Caco-2 (cell line): ENCODE measurements around the gene NHERF2. TPM values are rescaled to one million over a fixed set of nuclear protein-coding genes. Genes with fewer than 3 reads are reported as not detected.

Experiments
- BruUV-seq: library from RNA; stranded (reverse); fragments of 400-500 nt; replicated peaks from 2 replicates; lab custom pipeline; 2021; lab: Mats Ljungman, UMichigan
- CTCF ChIA-PET: fragments of 300-600 bp; sonication (Branson Sonifier 250); formaldehyde crosslinking; loops from one replicate; lab custom pipeline; 2022; ENCODE audit warnings: antibody characterized with exemption; lab: Charles Lee
- POLR2A ChIA-PET: fragments of 300-600 bp; sonication (Branson Sonifier 250); formaldehyde crosslinking; loops from one replicate; lab custom pipeline; 2022; ENCODE audit warnings: antibody characterized with exemption; lab: Charles Lee
- DNase-seq, 2 experiments: peaks; one replicate each; pipeline versions ENCODE4 v3.0.0 to v3.0.0-alpha.2; 2020 to 2022
- H3K27me3 ChIP-seq: replicated peaks from 2 replicates; pipeline ENCODE4 v1.6.0; 2011; ENCODE audit warnings: low read length; ENCODE audit not compliant: control insufficient read depth, insufficient read depth
- H3K36me3 ChIP-seq: 2 replicates; pipeline ENCODE4 v1.5.1; 2011; ENCODE audit warnings: low read length; ENCODE audit not compliant: control insufficient read depth, insufficient read depth
- H3K4me1 ChIP-seq: fragments of 250-450 bp; sonication (Bioruptor Pico); 2 replicates; pipeline ENCODE4 v1.5.1; 2020; ENCODE audit warnings: mild to moderate bottlenecking
- H3K4me3 ChIP-seq: 2 replicates; pipeline ENCODE4 v1.5.1; 2011; ENCODE audit warnings: low read depth, mild to moderate bottlenecking, control low read depth, low read length
- H3K9me3 ChIP-seq: fragments of 250-450 bp; sonication (Bioruptor Pico); 2 replicates; pipeline ENCODE4 v1.5.1; 2020; ENCODE audit warnings: mild to moderate bottlenecking, moderate library complexity
- H3K27ac Mint-ChIP-seq: one replicate; pipeline ENCODE4 v1.8.0; 2022; ENCODE audit warnings: mixed read lengths; ENCODE audit not compliant: unreplicated experiment
- H3K27me3 Mint-ChIP-seq: one replicate; pipeline ENCODE4 v1.8.0; 2022; ENCODE audit warnings: mixed read lengths; ENCODE audit not compliant: insufficient read depth, unreplicated experiment
- H3K36me3 Mint-ChIP-seq: one replicate; pipeline ENCODE4 v1.8.0; 2022; ENCODE audit warnings: mild to moderate bottlenecking, mixed read lengths; ENCODE audit not compliant: insufficient read depth, unreplicated experiment
- H3K4me1 Mint-ChIP-seq: one replicate; pipeline ENCODE4 v1.8.0; 2022; ENCODE audit warnings: low read depth, mixed read lengths; ENCODE audit not compliant: unreplicated experiment
- H3K4me3 Mint-ChIP-seq: one replicate; pipeline ENCODE4 v1.8.0; 2022; ENCODE audit warnings: mild to moderate bottlenecking, moderate library complexity, mixed read lengths; ENCODE audit not compliant: unreplicated experiment
- H3K9me3 Mint-ChIP-seq: one replicate; pipeline ENCODE4 v1.8.0; 2022; ENCODE audit warnings: mixed read lengths; ENCODE audit not compliant: unreplicated experiment
- intact Hi-C: fragments of 100-400 bp; cut with micrococcal nuclease; formaldehyde crosslinking; loops from one replicate; pipeline ENCODE4 v1.10.0; 2022; ENCODE audit not compliant: unreplicated experiment
- total RNA-seq: library from RNA; stranded (reverse); gene quantifications from 2 replicates; pipeline ENCODE4 v1.2.3, GENCODE V29; 2022
- TF ChIP-seq, protein P1 (sequence below), 2 experiments: fragments of 200-600 bp in 1 of 2; IDR thresholded peaks; 1 replicate in 1 of 2; 2 replicates in 1 of 2; pipeline versions ENCODE4 v1.5.1 to v1.8.0; 2011 to 2022; ENCODE audit warnings: antibody characterized with exemption in 1 of 2, control low read depth in 1 of 2, inconsistent platforms in 1 of 2, low read depth in 1 of 2, low read length in 1 of 2, mild to moderate bottlenecking in 1 of 2, moderate library complexity in 1 of 2; ENCODE audit not compliant: insufficient read depth in 1 of 2, severe bottlenecking in 1 of 2, unreplicated experiment in 1 of 2

The NHERF2 gene
- total RNA-seq, 1 experiment from 2014 or later = 26.6 TPM

DNA sequence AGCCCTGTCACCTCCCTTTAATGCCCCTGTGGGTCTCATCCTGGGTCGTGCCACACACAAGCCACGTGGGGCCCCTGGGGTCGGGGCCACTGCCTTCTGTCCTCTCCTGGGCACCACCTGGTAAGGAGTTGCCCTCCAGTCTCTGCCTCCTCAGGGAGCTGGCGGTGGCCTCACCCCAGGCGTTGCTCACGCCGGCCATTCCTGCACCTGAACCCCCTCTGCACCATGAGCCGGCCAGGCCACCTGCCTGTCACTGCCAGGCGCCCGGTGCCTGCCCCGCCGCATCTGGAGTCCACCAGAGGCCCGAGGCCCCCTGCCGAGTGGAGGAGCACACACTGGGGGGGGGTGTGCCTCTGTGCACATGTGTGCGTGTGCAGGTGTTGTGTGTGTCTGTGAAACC lies 10.4 kb downstream of the NHERF2 start:
- Histone ChIP-seq H3K9me3 (no peaks in the 10 kb centered on the region), H3K27me3 (no peaks in the 10 kb centered on the region), H3K4me1 (peaks cover 29% of the 10 kb centered on the region), H3K36me3 (no peaks in the 10 kb centered on the region; the same call in 1 of the 2 replicates), H3K4me3 (no peak overlapping the region)
- no TSS peak for BruUV-seq
- peaks cover 16% of the 10 kb centered on the region for H3K36me3 Mint-ChIP-seq
- no peak overlapping the region for H3K27ac Mint-ChIP-seq
- intact Hi-C loops = no loop called here
- no peak overlapping the region for H3K4me3 Mint-ChIP-seq
- no peak for DNase-seq
- H3K27me3 Mint-ChIP-seq = no peaks in the 10 kb centered on the region
- peaks cover 7% of the 10 kb centered on the region for H3K4me1 Mint-ChIP-seq
- POLR2A ChIA-PET = no interaction called here
- TF ChIP-seq, protein P1, sequence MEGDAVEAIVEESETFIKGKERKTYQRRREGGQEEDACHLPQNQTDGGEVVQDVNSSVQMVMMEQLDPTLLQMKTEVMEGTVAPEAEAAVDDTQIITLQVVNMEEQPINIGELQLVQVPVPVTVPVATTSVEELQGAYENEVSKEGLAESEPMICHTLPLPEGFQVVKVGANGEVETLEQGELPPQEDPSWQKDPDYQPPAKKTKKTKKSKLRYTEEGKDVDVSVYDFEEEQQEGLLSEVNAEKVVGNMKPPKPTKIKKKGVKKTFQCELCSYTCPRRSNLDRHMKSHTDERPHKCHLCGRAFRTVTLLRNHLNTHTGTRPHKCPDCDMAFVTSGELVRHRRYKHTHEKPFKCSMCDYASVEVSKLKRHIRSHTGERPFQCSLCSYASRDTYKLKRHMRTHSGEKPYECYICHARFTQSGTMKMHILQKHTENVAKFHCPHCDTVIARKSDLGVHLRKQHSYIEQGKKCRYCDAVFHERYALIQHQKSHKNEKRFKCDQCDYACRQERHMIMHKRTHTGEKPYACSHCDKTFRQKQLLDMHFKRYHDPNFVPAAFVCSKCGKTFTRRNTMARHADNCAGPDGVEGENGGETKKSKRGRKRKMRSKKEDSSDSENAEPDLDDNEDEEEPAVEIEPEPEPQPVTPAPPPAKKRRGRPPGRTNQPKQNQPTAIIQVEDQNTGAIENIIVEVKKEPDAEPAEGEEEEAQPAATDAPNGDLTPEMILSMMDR (IDR thresholded peaks at IDR 0.05; ENCODE audit: insufficient read depth in 1 of 2, low read depth in 1 of 2, low read length in 1 of 2, severe bottlenecking in 1 of 2, unreplicated experiment in 1 of 2) = no peak
- CTCF ChIA-PET = no interaction called here
- H3K9me3 Mint-ChIP-seq = no peaks in the 10 kb centered on the region

- peaks cover 7% of the 10 kb centered on the region for H3K4me1 Mint-ChIP-seq
- Histone ChIP-seq H3K27me3 (no peaks in the 10 kb centered on the region), H3K36me3 (no peaks in the 10 kb centered on the region; the same call in 1 of the 2 replicates), H3K4me3 (no peak overlapping the region), H3K4me1 (peaks cover 29% of the 10 kb centered on the region), H3K9me3 (no peaks in the 10 kb centered on the region)
- CTCF ChIA-PET = no interaction called here
- no peaks in the 10 kb centered on the region for H3K9me3 Mint-ChIP-seq
- intact Hi-C loops = no loop called here
- H3K27me3 Mint-ChIP-seq = no peaks in the 10 kb centered on the region
- BruUV-seq = no TSS peak
- H3K27ac Mint-ChIP-seq = peak overlapping the region; percentile 27
- H3K36me3 Mint-ChIP-seq = peaks cover 16% of the 10 kb centered on the region
- H3K4me3 Mint-ChIP-seq = no peak overlapping the region
- POLR2A ChIA-PET = no interaction called here
- DNase-seq = no peak
- TF ChIP-seq, protein P1 (IDR thresholded peaks at IDR 0.05; ENCODE audit: insufficient read depth in 1 of 2, low read depth in 1 of 2, low read length in 1 of 2, severe bottlenecking in 1 of 2, unreplicated experiment in 1 of 2) = no peak
Observed at GRCh38 chr16:2037647-2038381, 11.1 kb downstream of the NHERF2 start.

DNA sequence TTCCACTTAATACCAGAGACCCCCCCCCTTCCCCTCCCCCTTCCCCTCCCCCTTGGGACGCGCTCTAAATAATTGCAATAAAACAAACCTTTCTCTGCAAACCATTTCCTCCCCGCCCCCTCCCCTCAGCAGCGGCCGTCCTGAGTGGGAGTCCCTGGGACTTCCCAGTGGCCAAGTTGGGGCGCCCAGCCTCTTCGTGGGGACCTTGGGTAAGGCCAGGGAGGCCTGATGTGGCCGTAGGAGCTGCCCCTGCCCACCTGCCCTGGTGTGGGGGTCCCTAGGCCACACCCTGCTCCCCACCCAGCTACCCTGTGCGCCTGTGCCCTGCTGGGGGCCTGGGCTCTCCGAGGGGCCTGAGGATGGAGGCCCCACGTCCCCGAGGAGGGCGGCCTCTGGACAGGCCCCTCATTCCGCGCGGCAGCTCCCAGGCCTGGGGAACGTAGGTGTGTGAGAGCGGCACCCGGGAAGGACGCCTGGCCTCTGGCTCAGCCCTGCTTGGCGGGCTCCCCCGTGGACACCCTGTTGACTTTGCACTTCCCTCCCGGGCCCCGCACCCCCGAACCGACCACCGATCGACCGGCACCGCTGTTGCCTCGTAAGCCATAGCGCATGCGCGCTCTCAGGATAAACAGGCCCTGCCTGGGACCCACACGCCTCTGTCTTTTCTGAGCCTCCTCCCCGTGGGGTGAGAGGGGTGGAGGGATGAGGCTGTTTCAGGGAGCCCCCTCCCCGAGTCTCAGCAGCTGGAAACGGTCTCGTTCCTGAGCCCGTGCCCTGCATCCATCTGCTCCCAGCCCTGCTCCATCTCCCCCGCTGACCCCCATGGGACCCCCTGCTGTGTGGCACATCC lies 11.9 kb downstream of the NHERF2 start:
- H3K36me3 ChIP-seq = no peaks in the 10 kb centered on the region; the same call in 1 of the 2 replicates
- ChIA-PET POLR2A (no interaction called here), CTCF (no interaction called here)
- Mint-ChIP-seq H3K27ac (peak overlapping the region; percentile 27), H3K36me3 (peaks cover 16% of the 10 kb centered on the region), H3K4me1 (peaks cover 7% of the 10 kb centered on the region), H3K9me3 (no peaks in the 10 kb centered on the region), H3K4me3 (no peak overlapping the region), H3K27me3 (no peaks in the 10 kb centered on the region)
- peaks cover 26% of the 10 kb centered on the region for H3K4me1 ChIP-seq
- TF ChIP-seq, protein P1 (IDR thresholded peaks at IDR 0.05; ENCODE audit: insufficient read depth in 1 of 2, low read depth in 1 of 2, low read length in 1 of 2, severe bottlenecking in 1 of 2, unreplicated experiment in 1 of 2) = no peak
- BruUV-seq = no TSS peak
- no peak overlapping the region for H3K4me3 ChIP-seq
- H3K9me3 ChIP-seq = no peaks in the 10 kb centered on the region
- intact Hi-C loops = no loop called here
- no peaks in the 10 kb centered on the region for H3K27me3 ChIP-seq
- no peak for DNase-seq
